Pancreas (tissue), 10 donors: ENCODE measurements around the gene ATP10D. TPM values are rescaled to one million over a fixed set of nuclear protein-coding genes. Genes with fewer than 3 reads are reported as not detected.

Experiments
- ATAC-seq, 4 donors: fragments of 200-7000 bp; cut with Tn5 transposase; one replicate each; pipeline versions ENCODE4 v1.8.0 to v1.9.1; 2020; ENCODE audit warnings: mild to moderate bottlenecking in 4 of 4, moderate library complexity in 4 of 4
- DNase-seq, 6 donors: peaks; one replicate each; pipeline ENCODE4 v3.0.0-alpha.2; 2020
- FAIRE-seq: peaks from 2 replicates; lab custom pipeline; 2012; peaks lifted over from hg19 to GRCh38; lab: Jason Lieb, UNC
- H3K27ac ChIP-seq, 4 donors: fragments of 200-600 bp; sonication (generic); 1 replicate in 3 of 4; 2 replicates in 1 of 4; pipeline versions ENCODE4 v1.5.0 to v1.8.0; 2020
- H3K27me3 ChIP-seq, 4 donors: fragments of 200-600 bp; one replicate each; pipeline ENCODE4 v1.8.0; 2021
- H3K36me3 ChIP-seq, 3 donors: fragments of 200-600 bp; sonication (generic) in 1 of 3; one replicate each; pipeline versions ENCODE4 v1.5.0 to v1.8.0; 2020 to 2021
- H3K4me1 ChIP-seq, 3 donors: fragments of 200-600 bp; one replicate each; pipeline ENCODE4 v1.8.0; 2021
- H3K4me3 ChIP-seq, 4 donors: fragments of 200-600 bp; sonication (generic) in 2 of 4; one replicate each; pipeline versions ENCODE4 v1.5.0 to v1.8.0; 2020 to 2021
- H3K9me3 ChIP-seq, 4 donors: fragments of 200-600 bp; one replicate each; pipeline ENCODE4 v1.8.0; 2021
- WGBS, 2 donors: extraction: QIAGEN DNeasy Blood & Tissue Kit; methylation state at CpG; one replicate each; pipeline ENCODE4 v1.1.7; 2013; 5-methylcytosine and 5-hydroxymethylcytosine counted together
- intact Hi-C, 3 donors: fragments of 100-400 bp; cut with DNase I; formaldehyde crosslinking; loops; one replicate each; pipeline versions ENCODE4 v1.11.1 to v1.14.2; 2022
- polyA plus RNA-seq, 2 donors: library from polyadenylated mRNA; stranded (reverse); fragments of 200-250 nt; gene quantifications; one replicate each; pipeline ENCODE4 v1.2.3, GENCODE V29; 2013
- total RNA-seq, 6 donors: library from RNA; stranded (reverse); fragmentation: NEBNext Ultra II Directional in 4 of 6; extraction: Animal tissue kit (Norgen Biotek cat#: 25700) in 4 of 6; gene quantifications; one replicate each; pipeline versions ENCODE4 v1.2.1 to v1.2.4, GENCODE V29; 2021 to 2023
- TF ChIP-seq, protein P1 (sequence below), 4 donors: fragments of 200-600 bp; sonication (generic) in 3 of 4; IDR thresholded peaks; one replicate each; pipeline versions ENCODE4 v1.5.0 to v1.8.0; 2021; ENCODE audit warnings: antibody characterized with exemption in 4 of 4
- donor health status: healthy with polysubstance abuse.
- donor health status: DM: no; HTN: no; CAD: no; lungs with moderate emphysema.
- donor health status: DM: no; HTN: no; CAD: no.
- donor health status: control.
- donor health status: control.
- donor health status: Bipolar disorder and iron deficiency.
- donor health status: DM: yes; HTN: yes; CAD: no.
- donor health status: DM: no; HTN: no; CAD: no.
- donor health status: DM: no; HTN: no; CAD: no.
- donor health status: DM: yes; HTN: yes; CAD: no.

Gene ATP10D
- total and polyA plus RNA-seq, 8 donors: 2.1 to 20.5 (median 7.5) TPM

DNA sequence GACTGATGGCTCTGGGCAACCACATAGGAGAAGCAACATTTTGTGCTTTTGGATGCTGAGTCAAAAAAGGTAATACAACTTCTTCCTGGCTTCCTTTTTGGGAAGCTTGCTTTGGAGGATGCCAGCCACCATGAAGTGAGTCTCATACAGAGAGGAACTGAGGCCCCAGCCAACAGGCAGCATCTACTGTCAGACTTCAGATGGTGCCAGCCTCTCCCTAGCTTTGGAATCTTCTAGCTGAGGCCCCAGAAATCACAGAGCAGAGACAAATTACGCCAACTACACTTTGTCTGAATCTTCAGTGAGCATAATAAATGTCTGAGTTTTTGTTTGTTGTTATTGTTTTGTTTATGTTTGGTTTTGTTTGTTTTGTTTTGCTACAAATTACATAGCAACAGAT is 136.1 kb downstream of the ATP10D start:
- Histone ChIP-seq H3K27me3 (no peaks in the 10 kb centered on the region), H3K27ac (no peak overlapping the region), H3K4me1 (no peaks in the 10 kb centered on the region), H3K36me3 (no peaks in the 10 kb centered on the region), H3K9me3 (no peaks in the 10 kb centered on the region), H3K4me3 (no peak overlapping the region)
- FAIRE-seq (no peak), ATAC-seq (no peak), DNase-seq (no peak)
- intact Hi-C loops: no loop called here
- 94 to 100% methylated on average over 1 of the region's 1 CpG for WGBS, 2 donors
- TF ChIP-seq, protein P1, sequence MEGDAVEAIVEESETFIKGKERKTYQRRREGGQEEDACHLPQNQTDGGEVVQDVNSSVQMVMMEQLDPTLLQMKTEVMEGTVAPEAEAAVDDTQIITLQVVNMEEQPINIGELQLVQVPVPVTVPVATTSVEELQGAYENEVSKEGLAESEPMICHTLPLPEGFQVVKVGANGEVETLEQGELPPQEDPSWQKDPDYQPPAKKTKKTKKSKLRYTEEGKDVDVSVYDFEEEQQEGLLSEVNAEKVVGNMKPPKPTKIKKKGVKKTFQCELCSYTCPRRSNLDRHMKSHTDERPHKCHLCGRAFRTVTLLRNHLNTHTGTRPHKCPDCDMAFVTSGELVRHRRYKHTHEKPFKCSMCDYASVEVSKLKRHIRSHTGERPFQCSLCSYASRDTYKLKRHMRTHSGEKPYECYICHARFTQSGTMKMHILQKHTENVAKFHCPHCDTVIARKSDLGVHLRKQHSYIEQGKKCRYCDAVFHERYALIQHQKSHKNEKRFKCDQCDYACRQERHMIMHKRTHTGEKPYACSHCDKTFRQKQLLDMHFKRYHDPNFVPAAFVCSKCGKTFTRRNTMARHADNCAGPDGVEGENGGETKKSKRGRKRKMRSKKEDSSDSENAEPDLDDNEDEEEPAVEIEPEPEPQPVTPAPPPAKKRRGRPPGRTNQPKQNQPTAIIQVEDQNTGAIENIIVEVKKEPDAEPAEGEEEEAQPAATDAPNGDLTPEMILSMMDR (IDR thresholded peaks at IDR 0.05): no peak

DNA sequence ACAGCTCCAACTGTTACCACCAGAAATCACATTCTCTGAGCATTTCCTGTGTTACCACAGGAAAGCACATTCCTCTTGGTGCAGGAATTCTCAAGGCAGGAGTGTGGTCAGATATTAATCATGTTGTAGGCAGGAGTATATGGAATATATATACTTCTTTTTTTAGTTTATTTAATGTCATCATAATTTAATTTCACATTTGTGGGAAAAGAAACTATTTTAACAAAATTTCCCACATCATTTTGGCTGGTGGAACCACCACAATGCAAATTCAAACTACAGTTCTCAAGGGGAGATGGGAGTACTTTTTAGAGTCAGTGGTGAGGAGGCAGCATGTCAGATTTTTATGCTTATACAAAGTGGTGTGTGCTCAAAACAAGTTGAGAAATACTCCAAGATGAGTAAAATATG is 139.0 kb downstream of the ATP10D start:
- no peaks in the 10 kb centered on the region for H3K4me1 ChIP-seq
- ATAC-seq (no peak), DNase-seq (no peak), FAIRE-seq (no peak)
- H3K36me3 ChIP-seq: no peaks in the 10 kb centered on the region
- TF ChIP-seq, protein P1 (IDR thresholded peaks at IDR 0.05): no peak
- H3K4me3 ChIP-seq: no peak overlapping the region
- no peaks in the 10 kb centered on the region for H3K9me3 ChIP-seq
- H3K27ac ChIP-seq: no peak overlapping the region
- intact Hi-C loops: no loop called here
- H3K27me3 ChIP-seq: no peaks in the 10 kb centered on the region

DNA sequence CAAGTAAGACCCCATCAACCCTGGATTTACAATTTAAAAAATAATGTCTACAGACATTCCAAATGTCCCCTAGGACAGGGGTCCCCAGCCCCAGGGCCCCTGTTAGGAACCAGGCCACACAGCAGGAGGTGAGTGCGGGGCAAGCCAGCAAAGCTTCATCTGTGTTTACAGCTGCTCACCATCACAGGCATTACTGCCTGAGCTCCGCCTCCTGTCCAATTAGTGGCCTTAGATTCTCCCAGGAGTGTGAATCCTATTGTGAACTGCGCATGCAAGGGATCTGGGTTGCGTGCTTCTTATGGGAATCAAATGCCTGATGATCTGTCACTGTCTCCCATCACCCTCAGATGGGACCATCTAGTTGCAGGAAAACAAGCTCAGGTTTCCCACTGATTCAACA is 146.1 kb downstream of the ATP10D start:
- no peaks in the 10 kb centered on the region for H3K36me3 ChIP-seq
- H3K27me3 ChIP-seq: no peaks in the 10 kb centered on the region
- no peaks in the 10 kb centered on the region for H3K9me3 ChIP-seq
- 90 to 92% methylated on average over 4 of the region's 4 CpGs for WGBS, 2 donors
- no peak overlapping the region for H3K27ac ChIP-seq
- TF ChIP-seq, protein P1 (IDR thresholded peaks at IDR 0.05): no peak
- no peak for ATAC-seq
- intact Hi-C loops: no loop called here
- FAIRE-seq: no peak
- no peaks in the 10 kb centered on the region for H3K4me1 ChIP-seq
- no peak overlapping the region for H3K4me3 ChIP-seq
- DNase-seq: no peak

DNA sequence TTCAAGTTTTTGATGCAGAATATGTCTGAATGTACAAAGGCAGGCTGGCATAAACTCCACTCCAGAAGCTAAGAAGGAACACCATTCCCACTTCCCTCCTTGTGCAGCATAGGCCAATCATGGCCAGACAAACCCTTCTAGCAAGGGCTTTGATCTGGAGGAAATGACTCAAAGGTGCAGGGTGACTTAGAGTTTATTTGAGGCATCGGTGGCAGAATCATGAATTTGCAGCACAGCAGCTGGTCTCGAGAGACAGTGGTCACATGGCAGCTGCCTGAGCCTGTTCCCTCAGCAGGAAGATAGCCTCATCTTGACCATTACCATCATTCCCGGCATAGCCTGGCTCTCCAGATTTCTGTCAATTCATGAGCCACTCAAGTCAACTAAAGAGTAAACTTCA is 154.5 kb downstream of the ATP10D start:
- FAIRE-seq: no peak
- no peaks in the 10 kb centered on the region for H3K9me3 ChIP-seq
- no peak for ATAC-seq
- TF ChIP-seq, protein P1 (IDR thresholded peaks at IDR 0.05): no peak
- H3K27me3 ChIP-seq: no peaks in the 10 kb centered on the region
- H3K4me1 ChIP-seq: no peaks in the 10 kb centered on the region
- 73 to 84% methylated on average over 3 of the region's 3 CpGs for WGBS, 2 donors
- intact Hi-C loops: no loop called here
- no peaks in the 10 kb centered on the region for H3K36me3 ChIP-seq
- H3K4me3 ChIP-seq: no peak overlapping the region
- no peak for DNase-seq
- H3K27ac ChIP-seq: no peak overlapping the region

DNA sequence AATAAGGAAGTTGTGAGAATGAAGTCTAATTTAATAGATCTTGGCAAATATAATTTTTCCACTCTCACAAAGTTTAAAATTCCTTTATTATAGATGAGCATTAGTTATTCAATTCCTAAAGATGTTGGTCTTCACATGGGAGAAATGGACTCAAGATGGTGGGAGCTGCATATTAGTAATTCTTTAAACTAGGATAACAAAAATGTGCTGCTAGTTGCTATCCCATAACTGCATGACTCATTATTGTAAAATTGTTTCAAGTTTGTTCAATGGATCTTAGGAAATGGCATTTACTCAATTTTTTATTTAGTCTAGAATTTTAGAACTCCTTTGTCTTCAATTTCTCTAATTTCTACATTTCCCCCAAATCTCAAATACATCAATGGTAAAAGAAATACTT is 155.8 kb downstream of the ATP10D start:
- no peak overlapping the region for H3K4me3 ChIP-seq
- FAIRE-seq (no peak), ATAC-seq (no peak), DNase-seq (no peak)
- H3K9me3 ChIP-seq: no peaks in the 10 kb centered on the region
- H3K27ac ChIP-seq: no peak overlapping the region
- intact Hi-C loops: no loop called here
- no peaks in the 10 kb centered on the region for H3K4me1 ChIP-seq
- H3K27me3 ChIP-seq: no peaks in the 10 kb centered on the region
- H3K36me3 ChIP-seq: no peaks in the 10 kb centered on the region
- TF ChIP-seq, protein P1 (IDR thresholded peaks at IDR 0.05): no peak
